A549 (cell line): ENCODE data around the gene ANAPC5.
"Not testable (repeated sequence)": the region's sequence is repeated elsewhere in the genome, so short reads cannot be mapped to it uniquely, and the experiment has no call there.

Experiments used
- CHD2 ChIP-seq: fragments of 150-350 bp; IDR thresholded peaks from 2 replicates; pipeline ENCODE4 v1.6.1; 2014; ENCODE audit warnings: low read length; ENCODE audit not compliant: partially characterized antibody
- EHMT2 ChIP-seq: fragments of 200-600 bp; sonication (generic); IDR thresholded peaks from 2 replicates; pipeline ENCODE4 v1.6.1; 2016; ENCODE audit warnings: antibody characterized with exemption, low read depth, mild to moderate bottlenecking, moderate library complexity
- EP300 ChIP-seq, 2 experiments: fragments of >200 bp; sonication (Bioruptor Twin); formaldehyde crosslinking; IDR thresholded peaks; 2 replicates in 1 of 2; 3 replicates in 1 of 2; pipeline ENCODE4 v1.6.1; 2016 to 2017
- ESRRA ChIP-seq: fragments of 150-350 bp; IDR thresholded peaks from 2 replicates; pipeline ENCODE4 v1.6.1; 2014; ENCODE audit warnings: mild to moderate bottlenecking, low read length, borderline replicate concordance
- FOSL2 ChIP-seq, 2 experiments: fragments of 450-650 bp in 1 of 2; fragments of >200 bp in 1 of 2; sonication (Bioruptor Twin) in 1 of 2; formaldehyde crosslinking; IDR thresholded peaks; 2 replicates each; pipeline versions ENCODE4 v1.5.0 to v1.6.1; 2016 to 2020; ENCODE audit warnings: mild to moderate bottlenecking in 1 of 2, moderate library complexity in 1 of 2
- JUN ChIP-seq, 2 experiments: fragments of >200 bp; sonication (Bioruptor Twin); formaldehyde crosslinking; IDR thresholded peaks; 2 replicates in 1 of 2; 3 replicates in 1 of 2; pipeline ENCODE4 v1.6.1; 2016 to 2017
- MYC ChIP-seq: IDR thresholded peaks from 2 replicates; pipeline ENCODE4 v1.6.1; 2012; ENCODE audit warnings: mild to moderate bottlenecking, inconsistent platforms, low read length, improper control_type of control experiment, borderline replicate concordance
- POLR2A ChIP-seq: IDR thresholded peaks from 2 replicates; pipeline ENCODE4 v1.6.1; 2012; ENCODE audit warnings: mild to moderate bottlenecking, low read length
- RAD21 ChIP-seq, 2 experiments: fragments of >200 bp in 1 of 2; sonication (Bioruptor Twin) in 1 of 2; formaldehyde crosslinking in 1 of 2; IDR thresholded peaks in 1 of 2; conservative IDR thresholded peaks in 1 of 2; 2 replicates in 1 of 2; 3 replicates in 1 of 2; pipeline ENCODE4 v1.6.1; 2012 to 2018; ENCODE audit warnings: inconsistent platforms in 1 of 2
- ZFP36 ChIP-seq: fragments of 450-650 bp; IDR thresholded peaks from 2 replicates; pipeline ENCODE4 v1.6.1; 2014; ENCODE audit warnings: borderline replicate concordance; ENCODE audit not compliant: partially characterized antibody
- TF ChIP-seq, protein P1 (sequence below): IDR thresholded peaks from 2 replicates; pipeline ENCODE4 v1.6.1; 2012
- TF ChIP-seq, protein P2 (sequence below): fragments of >200 bp; sonication (Bioruptor Twin); formaldehyde crosslinking; IDR thresholded peaks from 3 replicates; pipeline ENCODE4 v1.6.1; 2016
- TF ChIP-seq, protein P3 (sequence below): fragments of >200 bp; sonication (Bioruptor Twin); formaldehyde crosslinking; IDR thresholded peaks from 3 replicates; pipeline ENCODE4 v1.5.1; 2016
- TF ChIP-seq, protein P4 (sequence below): fragments of 200-600 bp; sonication (generic); IDR thresholded peaks from 2 replicates; pipeline ENCODE4 v1.6.1; 2016; ENCODE audit warnings: antibody characterized with exemption, mild to moderate bottlenecking, moderate library complexity

- not testable (repeated sequence) for TF ChIP-seq EP300 (IDR thresholded peaks at IDR 0.05); RAD21 (conservative IDR thresholded peaks at IDR 0.05 in 1 of 2, IDR thresholded peaks at IDR 0.05 in 1 of 2); FOSL2 (IDR thresholded peaks at IDR 0.05); FOSL2 (CRISPR knock-in tag; IDR thresholded peaks at IDR 0.05); EHMT2; JUN (IDR thresholded peaks at IDR 0.05); POLR2A; ZFP36; MYC; CHD2; ESRRA
- TF ChIP-seq, protein P1, sequence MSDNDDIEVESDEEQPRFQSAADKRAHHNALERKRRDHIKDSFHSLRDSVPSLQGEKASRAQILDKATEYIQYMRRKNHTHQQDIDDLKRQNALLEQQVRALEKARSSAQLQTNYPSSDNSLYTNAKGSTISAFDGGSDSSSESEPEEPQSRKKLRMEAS, result not testable (repeated sequence)
- TF ChIP-seq, protein P2, sequence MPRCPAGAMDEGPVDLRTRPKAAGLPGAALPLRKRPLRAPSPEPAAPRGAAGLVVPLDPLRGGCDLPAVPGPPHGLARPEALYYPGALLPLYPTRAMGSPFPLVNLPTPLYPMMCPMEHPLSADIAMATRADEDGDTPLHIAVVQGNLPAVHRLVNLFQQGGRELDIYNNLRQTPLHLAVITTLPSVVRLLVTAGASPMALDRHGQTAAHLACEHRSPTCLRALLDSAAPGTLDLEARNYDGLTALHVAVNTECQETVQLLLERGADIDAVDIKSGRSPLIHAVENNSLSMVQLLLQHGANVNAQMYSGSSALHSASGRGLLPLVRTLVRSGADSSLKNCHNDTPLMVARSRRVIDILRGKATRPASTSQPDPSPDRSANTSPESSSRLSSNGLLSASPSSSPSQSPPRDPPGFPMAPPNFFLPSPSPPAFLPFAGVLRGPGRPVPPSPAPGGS, result not testable (repeated sequence)
- TF ChIP-seq, protein P3, sequence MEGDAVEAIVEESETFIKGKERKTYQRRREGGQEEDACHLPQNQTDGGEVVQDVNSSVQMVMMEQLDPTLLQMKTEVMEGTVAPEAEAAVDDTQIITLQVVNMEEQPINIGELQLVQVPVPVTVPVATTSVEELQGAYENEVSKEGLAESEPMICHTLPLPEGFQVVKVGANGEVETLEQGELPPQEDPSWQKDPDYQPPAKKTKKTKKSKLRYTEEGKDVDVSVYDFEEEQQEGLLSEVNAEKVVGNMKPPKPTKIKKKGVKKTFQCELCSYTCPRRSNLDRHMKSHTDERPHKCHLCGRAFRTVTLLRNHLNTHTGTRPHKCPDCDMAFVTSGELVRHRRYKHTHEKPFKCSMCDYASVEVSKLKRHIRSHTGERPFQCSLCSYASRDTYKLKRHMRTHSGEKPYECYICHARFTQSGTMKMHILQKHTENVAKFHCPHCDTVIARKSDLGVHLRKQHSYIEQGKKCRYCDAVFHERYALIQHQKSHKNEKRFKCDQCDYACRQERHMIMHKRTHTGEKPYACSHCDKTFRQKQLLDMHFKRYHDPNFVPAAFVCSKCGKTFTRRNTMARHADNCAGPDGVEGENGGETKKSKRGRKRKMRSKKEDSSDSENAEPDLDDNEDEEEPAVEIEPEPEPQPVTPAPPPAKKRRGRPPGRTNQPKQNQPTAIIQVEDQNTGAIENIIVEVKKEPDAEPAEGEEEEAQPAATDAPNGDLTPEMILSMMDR, result not testable (repeated sequence)
- TF ChIP-seq, protein P4, sequence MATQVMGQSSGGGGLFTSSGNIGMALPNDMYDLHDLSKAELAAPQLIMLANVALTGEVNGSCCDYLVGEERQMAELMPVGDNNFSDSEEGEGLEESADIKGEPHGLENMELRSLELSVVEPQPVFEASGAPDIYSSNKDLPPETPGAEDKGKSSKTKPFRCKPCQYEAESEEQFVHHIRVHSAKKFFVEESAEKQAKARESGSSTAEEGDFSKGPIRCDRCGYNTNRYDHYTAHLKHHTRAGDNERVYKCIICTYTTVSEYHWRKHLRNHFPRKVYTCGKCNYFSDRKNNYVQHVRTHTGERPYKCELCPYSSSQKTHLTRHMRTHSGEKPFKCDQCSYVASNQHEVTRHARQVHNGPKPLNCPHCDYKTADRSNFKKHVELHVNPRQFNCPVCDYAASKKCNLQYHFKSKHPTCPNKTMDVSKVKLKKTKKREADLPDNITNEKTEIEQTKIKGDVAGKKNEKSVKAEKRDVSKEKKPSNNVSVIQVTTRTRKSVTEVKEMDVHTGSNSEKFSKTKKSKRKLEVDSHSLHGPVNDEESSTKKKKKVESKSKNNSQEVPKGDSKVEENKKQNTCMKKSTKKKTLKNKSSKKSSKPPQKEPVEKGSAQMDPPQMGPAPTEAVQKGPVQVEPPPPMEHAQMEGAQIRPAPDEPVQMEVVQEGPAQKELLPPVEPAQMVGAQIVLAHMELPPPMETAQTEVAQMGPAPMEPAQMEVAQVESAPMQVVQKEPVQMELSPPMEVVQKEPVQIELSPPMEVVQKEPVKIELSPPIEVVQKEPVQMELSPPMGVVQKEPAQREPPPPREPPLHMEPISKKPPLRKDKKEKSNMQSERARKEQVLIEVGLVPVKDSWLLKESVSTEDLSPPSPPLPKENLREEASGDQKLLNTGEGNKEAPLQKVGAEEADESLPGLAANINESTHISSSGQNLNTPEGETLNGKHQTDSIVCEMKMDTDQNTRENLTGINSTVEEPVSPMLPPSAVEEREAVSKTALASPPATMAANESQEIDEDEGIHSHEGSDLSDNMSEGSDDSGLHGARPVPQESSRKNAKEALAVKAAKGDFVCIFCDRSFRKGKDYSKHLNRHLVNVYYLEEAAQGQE, result not testable (repeated sequence)
Measured at GRCh38 chr12:121281116-121281515, 71.1 kb downstream of the ANAPC5 start.
